Fibroblast of villous mesenchyme (primary cell): ENCODE data around the gene SPDL1. TPM values are rescaled to one million over a fixed set of nuclear protein-coding genes. Genes with fewer than 3 reads are reported as not detected.

Experiments
- DNase-seq: peaks from one replicate; pipeline ENCODE4 v3.0.0-alpha.2; 2010; ENCODE audit warnings: low read depth
- H3K4me3 ChIP-seq: 2 replicates; pipeline ENCODE4 v1.5.1; 2011; ENCODE audit warnings: low read depth, mild to moderate bottlenecking, low read length
- CTCF ChIP-seq: IDR thresholded peaks from 2 replicates; pipeline ENCODE4 v1.5.1; 2012; ENCODE audit warnings: low read depth, mild to moderate bottlenecking, low read length; ENCODE audit not compliant: insufficient read depth
- total RNA-seq: library from RNA; depleted of rRNA; stranded (reverse); fragments of >200 nt; gene quantifications from 2 replicates; pipeline ENCODE4 v1.2.3, GENCODE V29; 2012

Gene SPDL1
- total RNA-seq, 1 donor = 44.0 TPM

- no peak overlapping the region for H3K4me3 ChIP-seq
- no peak for DNase-seq
- no peak for TF ChIP-seq CTCF
These were observed 14.1 kb upstream of the SPDL1 start for GRCh38 chr5:169569513-169569912.

- no peak for DNase-seq
- no peak overlapping the region for H3K4me3 ChIP-seq
- TF ChIP-seq CTCF = no peak
These were observed 12.2 kb upstream of the SPDL1 start for GRCh38 chr5:169571355-169571754.

GRCh38 chr5:169574134-169574646 lies 9.4 kb upstream of the SPDL1 start:
- no peak overlapping the region for H3K4me3 ChIP-seq
- no peak for DNase-seq
- no peak for TF ChIP-seq CTCF

- DNase-seq = peak; percentile 68
- no peak for TF ChIP-seq CTCF
- H3K4me3 ChIP-seq = no peak overlapping the region
These were observed 7.4 kb upstream of the SPDL1 start for GRCh38 chr5:169576181-169576598.

GRCh38 chr5:169577951-169578350 lies 5.6 kb upstream of the SPDL1 start:
- no peak for DNase-seq
- no peak overlapping the region for H3K4me3 ChIP-seq
- peak; percentile 25 for TF ChIP-seq CTCF

GRCh38 chr5:169580964-169581363 lies 2.6 kb upstream of the SPDL1 start:
- no peak for TF ChIP-seq CTCF
- no peak overlapping the region for H3K4me3 ChIP-seq
- no peak for DNase-seq

- DNase-seq = peak; percentile 62
- TF ChIP-seq CTCF = peak; percentile 84
- H3K4me3 ChIP-seq = no peak overlapping the region
These were observed 1.9 kb upstream of the SPDL1 start for GRCh38 chr5:169581580-169582227.
